ENCODE data around the gene PPP1R14C.

Gene PPP1R14C

GRCh38 chr6:150253489-150253888, 110.6 kb downstream of the PPP1R14C start:
- no peak for DNase-seq

GRCh38 chr6:150254770-150255169, 111.9 kb downstream of the PPP1R14C start:
- DNase-seq = no peak

GRCh38 chr6:150255840-150256239, 113.0 kb downstream of the PPP1R14C start:
- DNase-seq = no peak

- no peak for DNase-seq
Observed at GRCh38 chr6:150256618-150257272, 113.9 kb downstream of the PPP1R14C start.

DNA sequence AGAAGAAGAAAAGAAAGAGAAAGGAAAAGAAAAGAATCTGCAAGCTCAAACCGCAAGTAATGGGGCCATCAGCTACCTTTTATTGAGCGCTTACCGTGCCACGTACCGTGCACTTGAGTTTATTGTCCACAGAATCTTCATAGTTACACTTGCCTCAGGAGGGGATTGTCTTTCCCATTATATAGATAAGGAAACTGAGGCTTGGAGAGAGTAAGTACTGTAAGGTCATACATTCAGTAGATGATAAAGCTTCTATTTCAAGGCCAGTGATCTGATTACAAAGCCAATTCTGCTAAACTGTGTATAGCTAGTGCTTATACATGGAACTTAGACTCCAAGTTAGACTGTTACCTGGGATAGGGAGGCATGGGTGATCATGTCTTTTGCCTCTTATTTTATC, 115.5 kb downstream of the PPP1R14C start:
- DNase-seq = no peak

- no peak for DNase-seq
Observed at GRCh38 chr6:150260931-150261330, 118.1 kb downstream of the PPP1R14C start.

GRCh38 chr6:150261997-150262697, 119.3 kb downstream of the PPP1R14C start:
- no peak for DNase-seq

DNA sequence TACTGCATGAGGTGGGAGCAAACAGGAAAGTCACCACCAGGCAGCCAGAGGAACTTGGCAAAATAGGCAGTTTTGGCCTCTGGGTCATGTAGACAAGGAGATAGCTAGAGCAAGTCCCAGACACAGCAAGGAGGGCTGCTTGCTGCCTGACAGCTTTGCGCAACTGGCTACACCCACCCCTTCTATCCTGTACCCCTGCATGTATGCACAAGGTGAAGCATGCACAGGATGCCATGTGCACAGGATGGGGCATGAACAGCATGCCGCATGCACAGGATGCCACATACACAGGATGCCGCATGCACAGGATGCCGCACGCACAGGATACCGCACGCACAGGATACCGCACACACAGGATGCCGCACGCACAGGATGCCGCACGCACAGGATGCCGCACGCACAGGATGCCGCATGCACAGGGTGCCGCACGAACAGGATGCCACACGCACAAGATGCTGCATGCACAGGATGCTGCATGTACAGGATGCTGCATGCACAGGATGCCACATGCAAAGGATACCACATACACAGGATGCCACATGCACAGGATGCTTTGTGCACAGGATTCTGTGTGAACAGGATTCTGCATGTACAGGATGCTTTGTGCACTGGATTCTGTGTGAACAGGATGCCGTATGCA, 121.0 kb downstream of the PPP1R14C start:
- DNase-seq = no peak

DNA sequence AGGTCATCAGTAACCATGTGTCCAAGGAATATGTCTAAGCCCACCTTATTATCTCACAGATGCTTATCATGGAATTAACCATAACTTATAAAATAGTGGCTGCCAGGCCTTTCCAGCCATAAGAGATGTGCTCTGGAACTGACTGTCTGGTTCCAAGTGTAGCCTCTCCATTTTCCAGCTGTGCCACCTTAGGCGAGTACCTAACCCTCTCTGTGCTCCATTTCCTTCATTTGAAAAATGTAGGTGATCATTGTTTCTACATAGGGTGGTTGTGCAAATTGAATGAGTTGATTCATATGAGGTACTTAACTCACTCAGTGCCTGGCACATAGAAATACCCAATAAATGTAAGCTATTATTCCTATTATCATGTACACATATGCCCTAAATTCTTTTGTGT, 123.5 kb downstream of the PPP1R14C start:
- no peak for DNase-seq

DNA sequence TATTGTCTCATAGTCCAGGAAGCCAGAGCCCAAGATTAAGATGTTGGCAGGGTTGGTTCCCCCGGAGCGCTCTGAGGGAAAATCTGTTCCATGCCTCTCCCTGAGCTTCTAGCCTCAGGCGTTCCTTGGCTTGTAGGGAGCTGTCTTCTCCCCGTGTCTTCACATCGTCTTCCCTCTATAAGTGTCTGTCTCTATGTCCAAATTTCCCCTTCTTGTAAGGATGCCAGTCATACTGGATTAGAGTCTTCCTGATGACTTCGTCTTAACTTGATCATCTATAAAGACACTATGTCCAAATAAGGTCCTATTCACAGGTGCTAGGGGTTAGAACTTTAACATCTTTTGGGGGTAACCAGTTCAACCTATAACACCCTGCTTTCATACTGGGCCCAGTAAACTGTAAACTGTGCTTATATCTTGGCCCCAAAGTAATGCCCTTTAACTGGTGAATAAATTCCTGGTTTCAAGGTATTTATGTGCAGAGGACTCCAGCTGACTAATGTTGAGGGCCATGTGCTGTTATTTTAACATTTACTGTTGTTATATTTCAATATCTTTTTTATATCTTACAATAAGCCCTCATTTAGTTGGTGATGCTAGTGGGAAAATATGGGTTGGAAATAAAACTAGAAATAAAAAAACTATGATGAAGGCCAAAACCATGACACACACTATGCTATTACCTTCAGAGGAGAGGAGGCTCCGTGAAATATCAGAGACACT, 124.3 kb downstream of the PPP1R14C start:
- DNase-seq = no peak

DNA sequence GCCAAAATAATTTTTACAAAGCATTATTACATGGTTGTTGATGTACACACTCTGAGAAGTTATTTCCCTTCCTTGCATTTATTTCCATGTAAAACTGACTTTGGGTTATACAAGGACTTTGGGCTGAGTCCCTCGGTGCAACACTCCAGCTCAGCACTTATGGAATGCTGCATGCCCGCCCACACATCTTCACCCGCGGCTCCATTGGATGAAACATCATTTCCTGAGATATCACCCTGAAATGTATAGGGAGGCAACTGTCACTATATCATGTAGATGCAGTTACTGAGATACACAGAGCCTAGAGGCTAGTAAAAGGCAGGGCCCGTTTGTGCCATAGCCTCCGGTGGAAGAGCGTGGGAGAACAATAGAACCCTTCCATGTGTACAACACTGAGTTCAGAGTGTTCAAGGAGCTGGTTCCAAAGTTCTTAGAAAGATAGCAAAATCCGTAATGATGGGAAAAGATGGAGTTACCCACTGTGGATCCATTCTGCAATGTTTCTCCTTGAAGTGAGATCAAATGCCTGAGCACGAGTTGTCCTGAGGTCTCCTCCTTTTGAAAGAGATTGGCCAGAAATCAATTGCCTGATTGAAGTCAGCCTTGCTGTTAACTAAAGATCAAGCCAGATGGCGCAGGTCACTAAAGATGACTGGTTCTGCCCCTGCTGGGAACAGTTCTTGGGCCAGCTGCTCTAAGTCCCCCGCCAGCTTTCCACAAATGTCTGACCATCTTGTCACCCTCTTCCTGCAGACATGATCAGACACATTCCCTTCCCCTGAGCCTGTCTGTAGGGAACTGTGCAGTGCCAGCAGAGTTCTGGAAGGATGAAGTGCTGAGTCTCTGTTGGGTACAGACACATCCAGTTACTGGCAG, 125.1 kb downstream of the PPP1R14C start:
- no peak for DNase-seq

DNA sequence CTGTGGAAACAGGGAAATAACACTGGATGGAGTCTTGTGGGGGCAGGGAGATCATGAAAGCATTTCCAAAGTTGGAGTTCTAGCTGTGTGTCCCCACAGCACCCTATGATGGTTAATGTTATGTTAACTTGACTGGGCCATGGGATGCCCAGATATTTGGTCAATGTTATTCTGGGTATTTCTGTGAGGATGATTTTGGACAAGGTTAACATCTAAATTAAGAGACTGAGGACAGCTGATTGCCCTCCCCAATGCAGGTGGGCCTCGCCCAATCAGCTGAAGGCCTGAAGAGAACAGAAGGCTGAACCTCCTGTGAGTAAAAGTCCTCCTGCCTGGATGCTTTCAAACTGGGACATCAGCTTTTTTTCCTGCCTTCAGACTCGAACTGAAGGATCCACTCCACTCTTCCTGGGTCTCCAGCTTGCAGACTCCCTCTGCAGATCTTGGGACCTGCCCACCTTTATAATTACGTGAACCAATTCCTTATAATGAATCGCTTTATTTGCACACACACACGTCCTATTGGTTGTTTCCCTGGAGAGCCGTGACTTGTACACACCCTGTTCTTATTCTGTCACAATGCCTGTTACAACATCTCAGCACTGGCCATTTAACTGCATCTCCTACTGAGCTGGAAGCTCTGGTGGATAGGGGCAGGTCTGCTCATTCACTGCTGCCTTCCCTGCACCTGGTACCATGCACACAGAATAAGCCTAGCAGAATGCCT, 126.4 kb downstream of the PPP1R14C start:
- DNase-seq = no peak

GRCh38 chr6:150269857-150270223, 127.0 kb downstream of the PPP1R14C start:
- DNase-seq = no peak

- DNase-seq = no peak
Observed at GRCh38 chr6:150270330-150271052, 127.6 kb downstream of the PPP1R14C start.

GRCh38 chr6:150271172-150271500, 128.3 kb downstream of the PPP1R14C start:
- no peak for DNase-seq

DNA sequence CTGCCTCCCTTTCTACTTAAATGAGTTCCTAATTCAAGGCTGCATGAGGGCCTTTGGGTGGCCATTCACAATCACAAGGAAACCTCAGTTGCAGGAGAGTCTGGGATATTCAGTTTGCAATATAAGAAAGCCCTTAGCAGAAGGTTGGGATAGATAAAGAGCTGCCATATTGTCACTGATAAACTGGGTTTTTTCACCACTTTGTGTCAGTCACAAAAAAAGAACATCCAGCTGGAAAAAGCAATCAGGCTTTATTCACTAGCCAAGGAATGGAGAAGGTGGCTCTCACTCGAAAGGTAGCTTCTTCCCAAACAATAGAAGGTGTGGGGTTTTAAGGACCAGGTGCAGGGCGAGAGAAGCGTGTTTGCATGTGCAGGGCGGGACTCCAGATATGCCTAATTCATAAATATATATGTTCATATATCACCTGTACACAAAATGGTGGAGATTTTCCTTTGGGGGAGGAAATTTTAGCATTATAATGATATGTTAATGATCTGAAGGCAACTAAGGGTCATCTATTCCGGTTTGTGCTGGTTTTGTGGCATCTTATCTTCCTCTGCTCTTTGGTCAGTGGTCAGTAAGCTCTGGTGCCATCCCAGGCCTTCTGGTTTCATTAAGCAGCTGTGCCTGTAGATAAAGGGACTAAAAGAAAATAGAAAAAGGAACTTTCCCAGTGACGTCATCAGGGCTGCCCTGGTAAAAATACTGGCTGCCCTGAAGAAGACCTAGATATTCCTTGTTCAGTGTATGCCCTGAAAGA, 128.8 kb downstream of the PPP1R14C start:
- no peak for DNase-seq

GRCh38 chr6:150272264-150272975, 129.6 kb downstream of the PPP1R14C start:
- DNase-seq = no peak

DNA sequence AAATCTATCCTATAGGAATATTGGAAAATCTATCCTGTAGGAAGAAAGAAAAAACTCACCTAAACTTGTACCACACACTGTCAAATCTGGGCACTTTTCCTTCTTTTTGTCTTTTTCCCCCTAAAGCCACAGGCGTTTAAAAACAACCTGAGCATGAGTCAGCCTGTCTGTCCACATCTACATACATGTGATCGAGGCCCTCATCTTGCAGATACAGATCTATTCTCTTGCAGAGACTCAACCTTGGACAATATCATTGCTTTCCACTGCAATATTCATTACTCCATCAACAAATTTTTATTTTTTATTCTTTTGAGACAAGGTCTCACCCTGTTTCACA, 130.1 kb downstream of the PPP1R14C start:
- DNase-seq = no peak

GRCh38 chr6:150273457-150274309, 130.8 kb downstream of the PPP1R14C start:
- peak; percentile 54 for DNase-seq

All from right hindlimb (tissue), 1 donor.